ENCODE measurements around the gene TMEM52. TPM values are rescaled to one million over a fixed set of nuclear protein-coding genes. Genes with fewer than 3 reads are reported as not detected.

Gene TMEM52
- total and polyA plus RNA-seq, 2 of the 8 experiments (the other 6 are each of a cell fraction or from before 2014, with no cell fraction given), result 14.6 to 30.2 TPM

DNA sequence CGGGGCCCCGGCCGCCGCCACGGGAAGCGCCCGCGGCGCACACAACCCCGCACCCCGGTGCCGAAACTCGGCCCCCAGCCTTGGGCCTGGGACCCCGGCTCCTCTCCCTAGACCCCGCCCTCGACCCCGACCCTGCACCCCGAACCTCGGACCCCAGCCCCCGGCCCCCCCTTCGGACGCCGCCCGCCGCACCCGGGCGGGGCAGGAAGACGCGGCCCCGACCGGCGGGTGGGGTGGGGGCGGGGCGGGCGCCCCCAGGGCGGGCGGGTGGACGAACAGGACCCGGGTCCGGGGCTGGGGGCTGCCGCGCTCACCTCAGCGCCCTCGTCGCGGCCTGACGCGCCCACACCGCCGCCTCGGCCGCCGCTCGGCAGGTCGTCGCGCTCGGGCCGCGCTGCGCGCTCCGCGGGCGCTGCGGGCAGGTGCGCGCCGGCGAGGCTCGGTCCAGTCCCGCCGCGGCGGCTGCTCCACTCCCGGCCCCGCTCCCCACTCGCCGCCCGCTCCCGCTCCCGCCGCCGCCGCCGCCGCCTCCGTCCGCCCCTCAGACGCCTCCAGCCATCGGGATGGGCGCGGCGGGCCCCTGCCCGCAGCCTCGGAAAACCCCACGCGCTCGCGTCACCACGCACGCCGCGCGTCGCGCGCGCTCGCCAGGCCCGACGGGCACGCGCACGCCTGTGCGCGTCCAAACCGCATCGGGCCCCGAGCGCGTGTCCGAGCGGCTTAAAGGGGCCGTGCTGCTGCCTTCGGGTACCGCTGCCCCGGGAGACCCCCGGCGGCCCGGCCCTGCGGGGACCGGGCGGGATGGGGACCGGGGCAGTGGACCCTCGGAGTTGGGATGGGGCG lies 28.4 kb downstream of the TMEM52 start, which contains the start of gene GNB1 (continued):
- peak in 1 of 2 experiments; percentile 73; a peak in 2 of 4 replicates for TF ChIP-seq HDAC2 (IDR thresholded peaks at IDR 0.05; ENCODE audit: borderline replicate concordance in 1 of 2, low read depth in 2 of 2, low read length in 2 of 2)
- TF ChIP-seq RXRA (IDR thresholded peaks at IDR 0.05; ENCODE audit: insufficient read depth, low read depth, low read length), result no peak
- no peak; the same call in 1 of the 2 replicates for TF ChIP-seq MAX (IDR thresholded peaks at IDR 0.05)
- no peak for TF ChIP-seq RFX5 (IDR thresholded peaks at IDR 0.05; ENCODE audit: borderline replicate concordance, low read depth, low read length)
- TF ChIP-seq NANOG (IDR thresholded peaks at IDR 0.05; ENCODE audit: insufficient read depth, low read depth, low read length, poor library complexity, severe bottlenecking), result no peak
- 0 out of 2 replicates have a peak, but pooled peaks have one; percentile 4 for TF ChIP-seq PHF8 (conservative IDR thresholded peaks at IDR 0.05; ENCODE audit: low read depth, low read length)
- TF ChIP-seq CBX5 (IDR thresholded peaks at IDR 0.05; ENCODE audit: low read depth, low read length), result no peak
- no peak for TF ChIP-seq ATF3 (IDR thresholded peaks at IDR 0.05; ENCODE audit: insufficient read depth, low read depth, low read length)
- no peak for TF ChIP-seq SP2 (IDR thresholded peaks at IDR 0.05; ENCODE audit: low read length)
- peak; percentile 28 for TF ChIP-seq TAF7 (optimal IDR thresholded peaks at IDR 0.05; ENCODE audit: borderline replicate concordance, low read depth, low read length)
- TF ChIP-seq RAD21 (IDR thresholded peaks at IDR 0.05 in 1 of 2, conservative IDR thresholded peaks at IDR 0.05 in 1 of 2; ENCODE audit: low read depth in 2 of 2, low read length in 2 of 2), result no peak
- no peak for TF ChIP-seq SP4 (IDR thresholded peaks at IDR 0.05; ENCODE audit: low read length)
- no peak for TF ChIP-seq CHD1 (IDR thresholded peaks at IDR 0.05; ENCODE audit: low read depth, low read length)
- no peak for TF ChIP-seq CBX8 (IDR thresholded peaks at IDR 0.05; ENCODE audit: borderline replicate concordance, low read depth, low read length)
- TF ChIP-seq BCL11A (IDR thresholded peaks at IDR 0.05; ENCODE audit: low read depth in 2 of 2, low read length in 2 of 2), result no peak
- no peak for TF ChIP-seq SIN3A (conservative IDR thresholded peaks at IDR 0.05 in 1 of 2, IDR thresholded peaks at IDR 0.05 in 1 of 2; ENCODE audit: low read depth in 1 of 2, low read length in 2 of 2)
- no peak for TF ChIP-seq TEAD4 (IDR thresholded peaks at IDR 0.05; ENCODE audit: low read depth, low read length)
- TF ChIP-seq TBP (IDR thresholded peaks at IDR 0.05; ENCODE audit: low read depth, low read length), result peak; percentile 25; the same call in 1 of the 2 replicates
- TF ChIP-seq HDAC6 (IDR thresholded peaks at IDR 0.05; ENCODE audit: low read depth, low read length), result no peak
- TF ChIP-seq KDM4A (IDR thresholded peaks at IDR 0.05; ENCODE audit: low read depth, low read length, severe bottlenecking), result peak; percentile 33
- TF ChIP-seq MAFK (IDR thresholded peaks at IDR 0.05; ENCODE audit: low read depth, low read length), result no peak
- no peak for TF ChIP-seq SAP30 (IDR thresholded peaks at IDR 0.05; ENCODE audit: insufficient read depth, insufficient replicate concordance, low read length)

All from H1 (cell line).